PC-3 (cell line): Measurements from ENCODE around the gene KIDINS220. TPM values are rescaled to one million over a fixed set of nuclear protein-coding genes. Genes with fewer than 3 reads are reported as not detected.

Experiments
- ATAC-seq: fragments of 200-7000 bp; cut with Tn5 transposase; 2 replicates; pipeline ENCODE4 v1.9.1; 2020; ENCODE audit warnings: mild to moderate bottlenecking, moderate library complexity
- BruUV-seq: library from RNA; stranded (reverse); fragments of 400-500 nt; replicated peaks from 2 replicates; lab custom pipeline; 2021; lab: Mats Ljungman, UMichigan
- CTCF ChIA-PET: fragments of 300-600 bp; sonication (Branson Sonifier 250); formaldehyde crosslinking; loops from one replicate; lab custom pipeline; 2022; ENCODE audit warnings: antibody characterized with exemption; lab: Charles Lee
- POLR2A ChIA-PET: fragments of 300-600 bp; sonication (Branson Sonifier 250); formaldehyde crosslinking; loops from one replicate; lab custom pipeline; 2022; ENCODE audit warnings: antibody characterized with exemption; ENCODE audit not compliant: unreplicated experiment; lab: Charles Lee
- DNase-seq: peaks from one replicate; pipeline ENCODE4 v3.0.0-alpha.2; 2015
- H2AFZ ChIP-seq: fragments of 300-600 bp; sonication (generic); 2 replicates; pipeline ENCODE4 v1.6.0; 2016; ENCODE audit warnings: antibody characterized with exemption, low read length
- H3F3A ChIP-seq: fragments of 300-600 bp; sonication (generic); one replicate; pipeline ENCODE4 v1.6.0; 2017; ENCODE audit warnings: antibody characterized with exemption, low read length, control low read depth, mild to moderate bottlenecking; ENCODE audit not compliant: unreplicated experiment
- H3K27ac ChIP-seq: fragments of 300-600 bp; sonication (generic); 2 replicates; pipeline ENCODE4 v1.5.1; 2016; ENCODE audit warnings: mild to moderate bottlenecking, low read length
- H3K27me3 ChIP-seq: fragments of 300-600 bp; sonication (generic); 2 replicates; pipeline ENCODE4 v1.6.1; 2016; ENCODE audit warnings: low read length, mixed read lengths
- H3K36me3 ChIP-seq: fragments of 300-600 bp; sonication (generic); 2 replicates; pipeline ENCODE4 v1.6.1; 2016; ENCODE audit warnings: low read depth, mixed run types, low read length, mixed read lengths
- H3K4me1 ChIP-seq: fragments of 300-600 bp; sonication (generic); 2 replicates; pipeline ENCODE4 v1.5.1; 2016; ENCODE audit warnings: low read length; ENCODE audit not compliant: insufficient read depth
- H3K4me2 ChIP-seq: fragments of 300-600 bp; sonication (generic); 2 replicates; pipeline ENCODE4 v1.6.0; 2016; ENCODE audit warnings: low read length
- H3K4me3 ChIP-seq: fragments of 300-600 bp; sonication (generic); 2 replicates; pipeline ENCODE4 v1.5.1; 2016; ENCODE audit warnings: mild to moderate bottlenecking, low read length, mixed read lengths
- H3K79me2 ChIP-seq: fragments of 300-600 bp; sonication (generic); 2 replicates; pipeline ENCODE4 v1.6.1; 2017; ENCODE audit warnings: low read length, mixed read lengths
- H3K9ac ChIP-seq: fragments of 300-600 bp; sonication (generic); 2 replicates; pipeline ENCODE4 v1.6.0; 2016; ENCODE audit warnings: mild to moderate bottlenecking, low read length
- H3K9me2 ChIP-seq: fragments of 300-600 bp; sonication (generic); replicated peaks from 2 replicates; pipeline ENCODE4 v1.6.1; 2016; ENCODE audit warnings: mixed run types, low read length, mixed read lengths
- H3K9me3 ChIP-seq: fragments of 300-600 bp; sonication (generic); 2 replicates; pipeline ENCODE4 v1.6.1; 2016; ENCODE audit warnings: low read length, mixed read lengths
- H4K20me1 ChIP-seq: fragments of 300-600 bp; sonication (generic); 2 replicates; pipeline ENCODE4 v1.6.1; 2016; ENCODE audit warnings: low read length, mixed read lengths
- EZH2 ChIP-seq: fragments of 300-600 bp; sonication (generic); IDR thresholded peaks from one replicate; pipeline ENCODE4 v1.6.1; 2017; ENCODE audit warnings: antibody characterized with exemption, mild to moderate bottlenecking, low read length; ENCODE audit not compliant: unreplicated experiment
- EZH2phosphoT487 ChIP-seq: fragments of 300-600 bp; sonication (generic); IDR thresholded peaks from 2 replicates; pipeline ENCODE4 v1.6.1; 2018; ENCODE audit warnings: mild to moderate bottlenecking, antibody characterized with exemption, low read length, borderline replicate concordance
- intact Hi-C: fragments of 100-400 bp; cut with micrococcal nuclease; formaldehyde crosslinking; loops from 2 replicates; pipeline ENCODE4 v1.9.0; 2023
- total RNA-seq: library from RNA; depleted of rRNA; stranded (reverse); fragments of >200 nt; gene quantifications from 2 replicates; pipeline ENCODE4 v1.2.3, GENCODE V29; 2014; rRNA removed
- TF ChIP-seq, protein P1 (sequence below): fragments of 300-600 bp; sonication (generic); conservative IDR thresholded peaks from 2 replicates; pipeline ENCODE4 v1.5.1; 2017; ENCODE audit warnings: antibody characterized with exemption, low read depth, mild to moderate bottlenecking, low read length

Gene KIDINS220
- total RNA-seq, 1 experiment from 2014 or later = 37.6 TPM

DNA sequence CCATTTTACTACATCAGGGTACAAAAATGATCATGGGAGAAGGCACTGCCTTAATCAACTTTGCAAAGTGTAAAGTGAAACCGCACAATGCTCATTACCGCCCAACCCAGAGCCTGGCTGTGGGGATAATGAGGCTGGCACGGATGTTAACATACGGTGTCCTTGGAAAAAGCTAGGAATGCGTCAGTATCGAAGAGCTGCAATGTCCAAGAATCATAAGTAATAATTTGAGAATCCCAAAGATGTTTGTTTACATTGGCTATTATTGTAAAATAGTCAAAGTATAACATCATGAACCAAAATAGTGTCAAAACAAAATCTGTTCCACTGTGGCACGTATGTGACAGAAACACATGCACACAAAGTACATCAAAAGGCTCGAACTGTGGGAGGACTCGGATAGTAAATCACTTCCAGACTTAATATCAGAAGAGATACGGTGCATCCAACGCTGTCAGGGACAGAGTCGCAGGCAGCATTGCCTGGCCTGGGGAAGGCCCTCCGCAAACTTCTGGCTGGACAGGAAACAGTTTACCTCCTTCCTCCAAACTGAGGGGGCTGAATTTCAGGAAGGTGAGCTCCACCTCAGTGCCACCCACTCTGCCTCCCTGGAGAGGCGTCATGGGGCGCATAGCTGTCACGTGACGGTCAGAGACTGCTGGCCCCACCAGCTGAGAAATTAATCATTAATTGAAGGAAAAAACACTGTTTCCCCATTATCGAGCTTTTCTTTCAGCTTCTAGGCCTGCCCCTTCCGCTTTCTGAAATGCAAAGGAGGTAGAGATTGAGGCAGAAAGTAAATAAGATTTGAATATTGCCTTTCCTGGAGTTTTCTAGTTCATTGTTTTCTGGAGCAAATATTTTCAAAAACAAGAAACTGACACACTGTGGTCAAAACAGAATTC, 157.3 kb downstream of the KIDINS220 start:
- Histone ChIP-seq H3K36me3 (no peaks in the 10 kb centered on the region), H3K4me1 (peaks cover 49% of the 10 kb centered on the region), H3K79me2 (peaks cover 19% of the 10 kb centered on the region), H3K9ac (peak overlapping the region; percentile 82), H3K27ac (peak overlapping the region; percentile 57), H2AFZ (peak overlapping the region; percentile 94), H3K4me2 (peak overlapping the region; percentile 99), H3K4me3 (peak overlapping the region; percentile 88), H3K9me2 (no peaks in the 10 kb centered on the region), H4K20me1 (peaks cover 13% of the 10 kb centered on the region), H3K27me3 (no peaks in the 10 kb centered on the region), H3K9me3 (no peaks in the 10 kb centered on the region), H3F3A (no peaks in the 10 kb centered on the region)
- ChIA-PET POLR2A (interaction anchor here (0.5 to 0.7 kb wide), 3 partner anchors 50 to 1577 kb away, joined by 4 to 6 read pairs (median 5); no protein-coding TSS in a partner anchor), CTCF (interaction anchor here (1.4 to 2.4 kb wide), 2 partner anchors 13 to 1253 kb away, joined by 4 to 6 read pairs; no protein-coding TSS in a partner anchor)
- DNase-seq = peak; percentile 33
- intact Hi-C loops = loop anchor here (2.0 to 10.0 kb wide), 10 partner anchors 53 to 1008 kb away; no protein-coding TSS in a partner anchor
- ATAC-seq = no peak
- TF ChIP-seq, protein P1, sequence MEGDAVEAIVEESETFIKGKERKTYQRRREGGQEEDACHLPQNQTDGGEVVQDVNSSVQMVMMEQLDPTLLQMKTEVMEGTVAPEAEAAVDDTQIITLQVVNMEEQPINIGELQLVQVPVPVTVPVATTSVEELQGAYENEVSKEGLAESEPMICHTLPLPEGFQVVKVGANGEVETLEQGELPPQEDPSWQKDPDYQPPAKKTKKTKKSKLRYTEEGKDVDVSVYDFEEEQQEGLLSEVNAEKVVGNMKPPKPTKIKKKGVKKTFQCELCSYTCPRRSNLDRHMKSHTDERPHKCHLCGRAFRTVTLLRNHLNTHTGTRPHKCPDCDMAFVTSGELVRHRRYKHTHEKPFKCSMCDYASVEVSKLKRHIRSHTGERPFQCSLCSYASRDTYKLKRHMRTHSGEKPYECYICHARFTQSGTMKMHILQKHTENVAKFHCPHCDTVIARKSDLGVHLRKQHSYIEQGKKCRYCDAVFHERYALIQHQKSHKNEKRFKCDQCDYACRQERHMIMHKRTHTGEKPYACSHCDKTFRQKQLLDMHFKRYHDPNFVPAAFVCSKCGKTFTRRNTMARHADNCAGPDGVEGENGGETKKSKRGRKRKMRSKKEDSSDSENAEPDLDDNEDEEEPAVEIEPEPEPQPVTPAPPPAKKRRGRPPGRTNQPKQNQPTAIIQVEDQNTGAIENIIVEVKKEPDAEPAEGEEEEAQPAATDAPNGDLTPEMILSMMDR = no peak
- TF ChIP-seq EZH2phosphoT487 (no peak), EZH2 (no peak)
- no TSS peak for BruUV-seq

DNA sequence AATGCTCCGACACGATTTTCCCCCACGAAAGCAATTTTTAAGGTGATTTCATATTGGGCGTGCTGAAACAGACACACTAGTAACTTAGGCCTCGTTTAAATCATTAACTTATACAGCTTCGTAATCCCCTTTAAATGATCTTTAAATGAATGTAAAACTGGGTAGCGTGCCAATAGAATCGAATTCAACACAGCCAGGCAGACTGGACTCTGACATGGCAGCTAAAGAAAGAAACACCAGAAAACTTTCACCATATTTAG, 157.9 kb downstream of the KIDINS220 start:
- ATAC-seq (no peak), DNase-seq (no peak)
- TF ChIP-seq EZH2phosphoT487 (no peak), EZH2 (no peak)
- TF ChIP-seq, protein P1 = no peak
- no TSS peak for BruUV-seq
- Histone ChIP-seq H3K9ac (peak overlapping the region; percentile 82), H3K9me3 (peaks cover 1% of the 10 kb centered on the region; the same call in 1 of the 2 replicates), H3K9me2 (no peaks in the 10 kb centered on the region), H3F3A (no peaks in the 10 kb centered on the region), H3K27ac (peak overlapping the region; percentile 57), H3K4me2 (peak overlapping the region; percentile 99), H2AFZ (peak overlapping the region; percentile 67), H4K20me1 (peaks cover 13% of the 10 kb centered on the region), H3K36me3 (no peaks in the 10 kb centered on the region), H3K4me1 (peaks cover 44% of the 10 kb centered on the region), H3K4me3 (peak overlapping the region; percentile 88), H3K27me3 (no peaks in the 10 kb centered on the region), H3K79me2 (peaks cover 19% of the 10 kb centered on the region)
- CTCF ChIA-PET = no interaction called here
- intact Hi-C loops = loop anchor here (2.0 to 5.0 kb wide), 3 partner anchors 52 to 367 kb away; no protein-coding TSS in a partner anchor
- POLR2A ChIA-PET = interaction anchor here (0.7 kb wide), 1 partner anchor 158 kb away, joined by 5 read pairs; no protein-coding TSS in a partner anchor

Other genes starting within 250 kb of the KIDINS220 start
- 92.1 and 93.3 TPM in 2 replicates for gene ID2, start 155.6 kb downstream of the KIDINS220 start, total RNA-seq
- 26.8 and 30.7 TPM in 2 replicates for gene MBOAT2, start 166.1 kb upstream of the KIDINS220 start, total RNA-seq